K562 (cell line): ENCODE results near the gene ENO2. TPM values are rescaled to one million over a fixed set of nuclear protein-coding genes. Genes with fewer than 3 reads are reported as not detected.
A peak's percentile ranks its signal among the peaks of the same experiment; 100 is the strongest.

ENCODE experiments used
- ATAC-seq: fragments of 200-7000 bp; cut with Tn5 transposase; 3 replicates; pipeline ENCODE4 v1.9.1; 2020; ENCODE audit warnings: moderate library complexity
- BruUV-seq: library from RNA; stranded (reverse); fragments of 400-500 nt; replicated peaks from 2 replicates; lab custom pipeline; 2021; lab: Mats Ljungman, UMichigan
- CTCF ChIA-PET: fragments of 300-600 bp; formaldehyde crosslinking; extraction: SDS; loops from one replicate; lab custom pipeline; 2021; ENCODE audit warnings: low intra/inter-chr PET ratio; lab: Yijun Ruan, JAX
- POLR2A ChIA-PET: fragments of 300-600, 350-650 bp; sonication (Branson Sonifier 250); formaldehyde crosslinking; extraction: SDS; loops from one replicate; lab custom pipeline; 2021; ENCODE audit warnings: antibody characterized with exemption, inconsistent platforms; lab: Yijun Ruan, JAX
- DNase-seq, 4 experiments: peaks; one replicate each; pipeline versions ENCODE4 v3.0.0 to v3.0.0-alpha.2; 2011 to 2018; ENCODE audit warnings: low spot score in 3 of 4, mixed read lengths in 3 of 4; ENCODE audit errors: extremely low read depth in 1 of 4
- FAIRE-seq: peaks from 2 replicates; lab custom pipeline; 2011; peaks lifted over from hg19 to GRCh38; lab: Jason Lieb, UNC
- H2AFZ ChIP-seq: 2 replicates; pipeline ENCODE4 v1.6.0; 2011; ENCODE audit warnings: low read depth, low read length, control low read depth, inconsistent platforms
- H3K27ac ChIP-seq: fragments of 200-600 bp; 3 replicates; pipeline ENCODE4 v1.8.0; 2011; ENCODE audit warnings: low read depth, mild to moderate bottlenecking, control low read depth, inconsistent platforms, low read length, moderate library complexity, mixed read lengths; ENCODE audit errors: extremely low read depth
- H3K27me3 ChIP-seq, 2 experiments: fragments of 300-600 bp in 1 of 2; 2 replicates in 1 of 2; 3 replicates in 1 of 2; pipeline versions ENCODE4 v1.6.0 to v1.8.0; 2011; ENCODE audit warnings: inconsistent platforms in 2 of 2, low read length in 2 of 2, mild to moderate bottlenecking in 1 of 2, mixed read lengths in 1 of 2, moderate library complexity in 1 of 2; ENCODE audit not compliant: control insufficient read depth in 2 of 2, insufficient read depth in 2 of 2
- H3K36me3 ChIP-seq: fragments of 300-600 bp; 3 replicates; pipeline ENCODE4 v1.8.0; 2011; ENCODE audit warnings: mild to moderate bottlenecking, low read length, inconsistent platforms; ENCODE audit not compliant: control insufficient read depth, insufficient read depth
- H3K4me1 ChIP-seq, 2 experiments: fragments of 200-600 bp in 1 of 2; replicated peaks in 1 of 2; 2 replicates in 1 of 2; 3 replicates in 1 of 2; pipeline versions ENCODE4 v1.5.1 to v1.8.0; 2011; ENCODE audit warnings: inconsistent platforms in 2 of 2, low read length in 2 of 2, mild to moderate bottlenecking in 1 of 2, mixed read lengths in 1 of 2, moderate library complexity in 1 of 2; ENCODE audit not compliant: control insufficient read depth in 2 of 2, insufficient read depth in 2 of 2
- H3K4me2 ChIP-seq: 2 replicates; pipeline ENCODE4 v1.6.1; 2011; ENCODE audit warnings: low read length, control low read depth, inconsistent platforms, mixed read lengths; ENCODE audit not compliant: insufficient read depth
- H3K4me3 ChIP-seq: fragments of 200-600 bp; sonication (generic), shearing (Covaris generic); 2 replicates; pipeline ENCODE4 v1.5.1; 2016; ENCODE audit warnings: control low read depth, inconsistent platforms
- H3K79me2 ChIP-seq: fragments of 200-600 bp; 3 replicates; pipeline ENCODE4 v1.8.0; 2011; ENCODE audit warnings: low read length, inconsistent platforms; ENCODE audit not compliant: control insufficient read depth, insufficient read depth
- H3K9ac ChIP-seq, 2 experiments: 2 replicates each; pipeline versions ENCODE4 v1.6.0 to v1.6.1; 2011; ENCODE audit warnings: low read depth in 2 of 2, low read length in 2 of 2, control low read depth in 1 of 2, inconsistent platforms in 1 of 2, mild to moderate bottlenecking in 1 of 2, mixed read lengths in 1 of 2; ENCODE audit not compliant: insufficient read depth in 1 of 2
- H3K9me1 ChIP-seq: one replicate; pipeline ENCODE4 v1.6.0; 2011; ENCODE audit warnings: inconsistent platforms, mild to moderate bottlenecking, low read length, moderate library complexity; ENCODE audit not compliant: control insufficient read depth, insufficient read depth
- H3K9me3 ChIP-seq: replicated peaks from 2 replicates; pipeline ENCODE4 v1.5.1; 2011; ENCODE audit warnings: low read depth, low read length, inconsistent platforms; ENCODE audit not compliant: control insufficient read depth, insufficient read depth
- H4K20me1 ChIP-seq: replicated peaks from 2 replicates; pipeline ENCODE4 v1.6.1; 2011; ENCODE audit warnings: low read length, inconsistent platforms, mixed read lengths; ENCODE audit not compliant: control insufficient read depth, insufficient read depth
- PHB2 ChIP-seq: fragments of 450-650 bp; IDR thresholded peaks from 2 replicates; pipeline ENCODE4 v1.6.1; 2017; ENCODE audit warnings: low read depth
- TEAD1 ChIP-seq, 2 experiments: fragments of 450-650 bp in 1 of 2; sonication (generic) in 1 of 2; formaldehyde crosslinking; IDR thresholded peaks; 2 replicates each; pipeline versions ENCODE4 v1.4.0 to v1.8.0; 2020 to 2022; ENCODE audit warnings: mild to moderate bottlenecking in 2 of 2, missing genetic modification reagents in 1 of 2
- ZFPM2 ChIP-seq: fragments of 250-450 bp; sonication (Bioruptor Pico); IDR thresholded peaks from 2 replicates; pipeline ENCODE4 v1.5.1; 2022; ENCODE audit warnings: mild to moderate bottlenecking
- WGBS: fragments of 100-300 bp; shearing (Covaris generic); methylation state at CpG from one replicate; pipeline ENCODE4 v1.1.6; 2016; ENCODE audit warnings: low coverage, mixed read lengths; ENCODE audit not compliant: insufficient coverage; ENCODE audit errors: missing lambda C conversion rate; 5-methylcytosine and 5-hydroxymethylcytosine counted together
- in situ Hi-C: fragments of 300-500 bp; cut with MboI; formaldehyde crosslinking; loops from 4 replicates; pipeline ENCODE4 v1.15.0; 2018; ENCODE audit warnings: inconsistent platforms, mixed read lengths
- intact Hi-C: fragments of 100-400 bp; cut with micrococcal nuclease; formaldehyde crosslinking; loops from 2 replicates; pipeline ENCODE4 v1.14.2; 2022
- polyA plus RNA-seq, 8 experiments: library from polyadenylated mRNA; depleted of rRNA in 4 of 8; stranded (reverse) in 5 of 8; unstranded in 3 of 8; fragments of >200 nt; fragmentation: Nextera tagmentation in 2 of 8; fragmentation: Illumina TruSeq in 1 of 8; extraction: Ambion mirVana in 2 of 8; extraction: Trizol in 1 of 8; gene quantifications; 2 replicates each; pipeline versions ENCODE4 v1.2.1 to v1.2.3, GENCODE V29; 2011 to 2014; ENCODE audit warnings: inconsistent platforms in 1 of 8, missing spikeins in 1 of 8
- total RNA-seq, 7 experiments: library from RNA; depleted of rRNA in 6 of 7; stranded (reverse); fragments of >200 nt in 6 of 7; fragmentation: Illumina TruSeq in 2 of 7; extraction: Trizol in 2 of 7; gene quantifications; 2 replicates each; pipeline versions ENCODE4 v1.2.1 to v1.2.3, GENCODE V29; 2011 to 2021; ENCODE audit warnings: low replicate concordance in 1 of 7
- TF ChIP-seq, protein P1 (sequence below): fragments of 250-450 bp; sonication (Bioruptor Pico); IDR thresholded peaks from 2 replicates; pipeline ENCODE4 v1.9.0; 2021; ENCODE audit warnings: mild to moderate bottlenecking
- TF ChIP-seq, protein P2 (sequence below), 3 experiments: fragments of 200-800 bp in 1 of 3; sonication (Bioruptor generic) in 1 of 3; sonication (generic) in 1 of 3; formaldehyde crosslinking in 1 of 3; IDR thresholded peaks; 2 replicates each; pipeline versions ENCODE4 v1.6.1 to v1.8.0; 2016 to 2022; ENCODE audit warnings: mild to moderate bottlenecking in 2 of 3, missing compliant biosample characterization in 2 of 3, missing genetic modification characterization in 2 of 3, missing genetic modification reagents in 1 of 3

Gene ENO2
- total and polyA plus RNA-seq, 9 of the 15 experiments (the other 6 are each of a cell fraction or from before 2014, with no cell fraction given), result 10.9 to 43.3 (median 21.0) TPM

DNA sequence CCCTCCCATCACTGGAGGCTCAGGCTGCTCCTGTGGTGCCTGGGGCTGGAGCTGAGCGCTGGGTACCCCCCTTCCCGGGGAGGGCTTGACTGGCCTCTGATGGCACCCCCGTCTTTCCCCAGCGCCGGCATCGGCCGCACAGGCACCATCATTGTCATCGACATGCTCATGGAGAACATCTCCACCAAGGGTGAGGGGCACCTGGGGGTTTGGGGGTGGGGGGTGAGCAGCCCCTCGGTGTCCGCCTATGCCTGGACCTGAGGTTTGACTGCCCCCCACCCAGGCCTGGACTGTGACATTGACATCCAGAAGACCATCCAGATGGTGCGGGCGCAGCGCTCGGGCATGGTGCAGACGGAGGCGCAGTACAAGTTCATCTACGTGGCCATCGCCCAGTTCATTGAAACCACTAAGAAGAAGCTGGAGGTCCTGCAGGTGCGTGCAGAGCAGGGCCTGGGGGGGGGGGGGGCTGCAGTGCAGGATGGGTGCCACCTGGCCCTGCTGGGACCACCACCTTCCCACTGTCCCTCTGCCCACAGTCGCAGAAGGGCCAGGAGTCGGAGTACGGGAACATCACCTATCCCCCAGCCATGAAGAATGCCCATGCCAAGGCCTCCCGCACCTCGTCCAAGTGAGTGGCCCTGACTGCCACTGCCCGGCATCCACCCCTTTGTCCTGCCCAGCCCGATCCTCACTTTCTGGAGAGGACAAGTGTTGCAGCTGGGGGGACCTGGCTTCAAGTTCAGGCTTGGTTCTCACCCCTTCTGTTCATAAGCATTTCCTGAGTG lies 45.6 kb downstream of the ENO2 start:
- peak overlapping the region; percentile 95; the same call in 1 of the 2 replicates for H3K4me2 ChIP-seq

More for the DNA sequence above, 45.6 kb downstream of the ENO2 start:
- intact Hi-C loops (loop anchor here (1.0 to 10.0 kb wide), 3 partner anchors 14 to 225 kb away; partner anchors contain the start of gene PEX5), in situ Hi-C loops (no loop called here)
- no TSS peak for BruUV-seq
- Histone ChIP-seq H3K4me1 (peaks cover 34 to 69% of the 10 kb centered on the region in 2 experiments), H3K9ac (peak overlapping the region in 1 of 2 experiments; percentile 96; a peak in 3 of 4 replicates), H3K4me3 (no peak overlapping the region), H3K27ac (no peak overlapping the region), H3K79me2 (peaks cover 10% of the 10 kb centered on the region; the same call in 2 of the 3 replicates), H4K20me1 (no peaks in the 10 kb centered on the region), H3K9me3 (no peaks in the 10 kb centered on the region)
- TF ChIP-seq, protein P1, sequence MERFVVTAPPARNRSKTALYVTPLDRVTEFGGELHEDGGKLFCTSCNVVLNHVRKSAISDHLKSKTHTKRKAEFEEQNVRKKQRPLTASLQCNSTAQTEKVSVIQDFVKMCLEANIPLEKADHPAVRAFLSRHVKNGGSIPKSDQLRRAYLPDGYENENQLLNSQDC, result no peak
- TF ChIP-seq ZFPM2 (no peak), PHB2 (no peak), TEAD1 (CRISPR knock-in tag; IDR thresholded peaks at IDR 0.05) (no peak)
- TF ChIP-seq, protein P2, sequence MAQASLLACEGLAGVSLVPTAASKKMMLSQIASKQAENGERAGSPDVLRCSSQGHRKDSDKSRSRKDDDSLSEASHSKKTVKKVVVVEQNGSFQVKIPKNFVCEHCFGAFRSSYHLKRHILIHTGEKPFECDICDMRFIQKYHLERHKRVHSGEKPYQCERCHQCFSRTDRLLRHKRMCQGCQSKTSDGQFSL (CRISPR knock-in tag; IDR thresholded peaks at IDR 0.05), result peak; percentile 16; the same call in 1 of the 2 replicates
- TF ChIP-seq, protein P2 (tag; IDR thresholded peaks at IDR 0.05), result no peak
- TF ChIP-seq, all 486 proteins: peak for 1
- CTCF ChIA-PET, result interaction anchor here (1.4 to 1.8 kb wide), 2 partner anchors 36 to 91 kb away, joined by 4 to 5 read pairs; no protein-coding TSS in a partner anchor
- DNase-seq, result no peak
- Histone ChIP-seq H3K27me3 (no peaks in the 10 kb centered on the region), H2AFZ (no peak overlapping the region), H3K36me3 (peaks cover 6% of the 10 kb centered on the region; the same call in 1 of the 3 replicates), H3K9me1 (no peaks in the 10 kb centered on the region)
- no peak for FAIRE-seq
- POLR2A ChIA-PET, result interaction anchor here (0.6 to 8.0 kb wide), 10 partner anchors 8 to 107 kb away, joined by 3 to 98 read pairs (median 4); partner anchors contain the start of genes C12orf57, RNU7-1 and SPSB2
- no peak for ATAC-seq
- 92% methylated on average over 14 of the region's 26 CpGs for WGBS
